Effector memory CD8-positive, alpha-beta T cell (primary cell): ENCODE measurements around the gene RGS6.

Experiments
- ATAC-seq: fragments of 150-1000 bp; cut with Tn5 transposase; replicated peaks from 2 replicates; pipeline ENCODE4 v1.10.0; 2021; ENCODE audit warnings: mild to moderate bottlenecking, moderate library complexity
- DNase-seq, 3 experiments: peaks; one replicate each; pipeline ENCODE4 v3.0.0; 2021
- H3K27ac Mint-ChIP-seq, 2 donors: one replicate each; pipeline ENCODE4 v1.8.0; 2022; ENCODE audit warnings: mild to moderate bottlenecking in 2 of 2, mixed read lengths in 2 of 2, moderate library complexity in 2 of 2
- H3K27me3 Mint-ChIP-seq, 2 donors: one replicate each; pipeline ENCODE4 v1.8.0; 2022; ENCODE audit warnings: mixed read lengths in 2 of 2
- H3K36me3 Mint-ChIP-seq: one replicate; pipeline ENCODE4 v1.8.0; 2022; ENCODE audit warnings: mild to moderate bottlenecking, moderate library complexity, mixed read lengths; ENCODE audit not compliant: insufficient read depth
- H3K4me1 Mint-ChIP-seq, 2 donors: one replicate each; pipeline ENCODE4 v1.8.0; 2022; ENCODE audit warnings: low read depth in 2 of 2, mixed read lengths in 2 of 2
- H3K4me3 Mint-ChIP-seq, 2 donors: one replicate each; pipeline ENCODE4 v1.8.0; 2022; ENCODE audit warnings: mild to moderate bottlenecking in 2 of 2, mixed read lengths in 2 of 2, moderate library complexity in 2 of 2
- H3K9me3 Mint-ChIP-seq, 2 donors: one replicate each; pipeline ENCODE4 v1.8.0; 2022; ENCODE audit warnings: mixed read lengths in 2 of 2

Gene RGS6

GRCh38 chr14:72423957-72424356, 491.7 kb downstream of the RGS6 start:
- Mint-ChIP-seq H3K36me3 (no peaks in the 10 kb centered on the region), H3K27me3 (peaks cover 32 to 53% of the 10 kb centered on the region in 2 donors), H3K9me3 (peaks cover 0 to 8% of the 10 kb centered on the region in 2 donors), H3K27ac (no peak overlapping the region), H3K4me1 (peaks cover 0 to 2% of the 10 kb centered on the region in 2 donors), H3K4me3 (no peak overlapping the region)
- DNase-seq (no peak), ATAC-seq (no peak)

- H3K4me1 Mint-ChIP-seq, result no peaks in the 10 kb centered on the region
- no peak overlapping the region for H3K4me3 Mint-ChIP-seq
- no peak overlapping the region for H3K27ac Mint-ChIP-seq
- ATAC-seq (no peak), DNase-seq (no peak)
- H3K9me3 Mint-ChIP-seq, result peaks cover 0 to 8% of the 10 kb centered on the region in 2 donors
- H3K36me3 Mint-ChIP-seq, result no peaks in the 10 kb centered on the region
- peaks cover 7 to 10% of the 10 kb centered on the region in 2 donors for H3K27me3 Mint-ChIP-seq
These were observed 498.2 kb downstream of the RGS6 start for GRCh38 chr14:72430457-72430856.

GRCh38 chr14:72432748-72433147, 500.5 kb downstream of the RGS6 start:
- no peaks in the 10 kb centered on the region for H3K4me1 Mint-ChIP-seq
- H3K9me3 Mint-ChIP-seq, result peaks cover 0 to 4% of the 10 kb centered on the region in 2 donors
- H3K27me3 Mint-ChIP-seq, result peaks cover 2 to 5% of the 10 kb centered on the region in 2 donors
- no peaks in the 10 kb centered on the region for H3K36me3 Mint-ChIP-seq
- H3K27ac Mint-ChIP-seq, result no peak overlapping the region
- DNase-seq, result no peak
- H3K4me3 Mint-ChIP-seq, result no peak overlapping the region
- ATAC-seq, result no peak

- Mint-ChIP-seq H3K4me3 (no peak overlapping the region), H3K27me3 (no peaks in the 10 kb centered on the region), H3K9me3 (no peaks in the 10 kb centered on the region), H3K27ac (no peak overlapping the region), H3K36me3 (no peaks in the 10 kb centered on the region), H3K4me1 (no peaks in the 10 kb centered on the region)
- DNase-seq (no peak), ATAC-seq (no peak)
These were observed 501.3 kb downstream of the RGS6 start for GRCh38 chr14:72433511-72433910.

- peaks cover 8 to 11% of the 10 kb centered on the region in 2 donors for H3K4me1 Mint-ChIP-seq
- ATAC-seq (no peak), DNase-seq (no peak)
- H3K9me3 Mint-ChIP-seq, result no peaks in the 10 kb centered on the region
- H3K27me3 Mint-ChIP-seq, result no peaks in the 10 kb centered on the region
- H3K36me3 Mint-ChIP-seq, result no peaks in the 10 kb centered on the region
- no peak overlapping the region for H3K4me3 Mint-ChIP-seq
- peak overlapping the region in 1 of 2 donors; percentile 63 for H3K27ac Mint-ChIP-seq
These were observed 502.6 kb downstream of the RGS6 start for GRCh38 chr14:72434856-72435255.

- Mint-ChIP-seq H3K4me1 (peaks cover 33 to 44% of the 10 kb centered on the region in 2 donors), H3K27ac (peak overlapping the region; percentile 22 to 51), H3K4me3 (peak overlapping the region; percentile 15 to 40), H3K27me3 (no peaks in the 10 kb centered on the region), H3K9me3 (no peaks in the 10 kb centered on the region), H3K36me3 (peaks cover 5% of the 10 kb centered on the region)
- DNase-seq (no peak), ATAC-seq (peak; percentile 39)
These were observed 507.5 kb downstream of the RGS6 start for GRCh38 chr14:72439707-72440106.

- peaks cover 35 to 45% of the 10 kb centered on the region in 2 donors for H3K4me1 Mint-ChIP-seq
These were observed 511.0 kb downstream of the RGS6 start for GRCh38 chr14:72443256-72443655.

GRCh38 chr14:72443991-72444441, 511.8 kb downstream of the RGS6 start:
- Mint-ChIP-seq H3K4me3 (peak overlapping the region; percentile 41 to 55), H3K4me1 (peaks cover 35 to 41% of the 10 kb centered on the region in 2 donors), H3K36me3 (peaks cover 5% of the 10 kb centered on the region), H3K27ac (peak overlapping the region in 1 of 2 donors; percentile 33), H3K9me3 (no peaks in the 10 kb centered on the region), H3K27me3 (no peaks in the 10 kb centered on the region)
- ATAC-seq (peak; percentile 85), DNase-seq (peak; percentile 14 to 17 (median 17))

More at GRCh38 chr14:72443256-72443655, 511.0 kb downstream of the RGS6 start:
- Mint-ChIP-seq H3K36me3 (peaks cover 5% of the 10 kb centered on the region), H3K9me3 (no peaks in the 10 kb centered on the region), H3K4me3 (peak overlapping the region in 1 of 2 donors; percentile 41), H3K27ac (no peak overlapping the region), H3K27me3 (no peaks in the 10 kb centered on the region)
- no peak for DNase-seq
- no peak for ATAC-seq

GRCh38 chr14:72444701-72445100, 512.5 kb downstream of the RGS6 start:
- Mint-ChIP-seq H3K4me3 (peak overlapping the region; percentile 41 to 55), H3K27ac (no peak overlapping the region), H3K27me3 (no peaks in the 10 kb centered on the region), H3K36me3 (peaks cover 5% of the 10 kb centered on the region), H3K9me3 (no peaks in the 10 kb centered on the region), H3K4me1 (peaks cover 28 to 36% of the 10 kb centered on the region in 2 donors)
- DNase-seq (no peak), ATAC-seq (no peak)

GRCh38 chr14:72448212-72448611, 516.0 kb downstream of the RGS6 start:
- no peak for ATAC-seq
- Mint-ChIP-seq H3K36me3 (peaks cover 10% of the 10 kb centered on the region), H3K27me3 (no peaks in the 10 kb centered on the region), H3K4me1 (peaks cover 42 to 45% of the 10 kb centered on the region in 2 donors), H3K27ac (no peak overlapping the region), H3K9me3 (no peaks in the 10 kb centered on the region), H3K4me3 (no peak overlapping the region)
- no peak for DNase-seq

GRCh38 chr14:72450473-72451044, 518.3 kb downstream of the RGS6 start:
- H3K27ac Mint-ChIP-seq, result peak overlapping the region; percentile 79 to 93
- no peak for ATAC-seq
- no peaks in the 10 kb centered on the region for H3K27me3 Mint-ChIP-seq
- peaks cover 7% of the 10 kb centered on the region for H3K36me3 Mint-ChIP-seq
- peaks cover 27 to 28% of the 10 kb centered on the region in 2 donors for H3K4me1 Mint-ChIP-seq
- H3K9me3 Mint-ChIP-seq, result no peaks in the 10 kb centered on the region
- no peak for DNase-seq
- H3K4me3 Mint-ChIP-seq, result peak overlapping the region; percentile 64 to 70

GRCh38 chr14:72451054-72451972, 519.1 kb downstream of the RGS6 start:
- H3K36me3 Mint-ChIP-seq, result peaks cover 7% of the 10 kb centered on the region
- peaks cover 27 to 28% of the 10 kb centered on the region in 2 donors for H3K4me1 Mint-ChIP-seq
- peak; percentile 89 for ATAC-seq
- H3K27ac Mint-ChIP-seq, result peak overlapping the region; percentile 79 to 93
- no peaks in the 10 kb centered on the region for H3K9me3 Mint-ChIP-seq
- peak; percentile 43 to 46 (median 46) for DNase-seq
- H3K4me3 Mint-ChIP-seq, result peak overlapping the region; percentile 64 to 70
- H3K27me3 Mint-ChIP-seq, result no peaks in the 10 kb centered on the region

- peak overlapping the region; percentile 64 to 70 for H3K4me3 Mint-ChIP-seq
- no peak for ATAC-seq
These were observed 520.5 kb downstream of the RGS6 start for GRCh38 chr14:72452774-72453173.

More at GRCh38 chr14:72452774-72453173, 520.5 kb downstream of the RGS6 start:
- Mint-ChIP-seq H3K36me3 (peaks cover 7% of the 10 kb centered on the region), H3K27ac (peak overlapping the region; percentile 79 to 93), H3K27me3 (no peaks in the 10 kb centered on the region), H3K9me3 (no peaks in the 10 kb centered on the region), H3K4me1 (peaks cover 27 to 28% of the 10 kb centered on the region in 2 donors)
- no peak for DNase-seq
